Measurements from ENCODE around the gene ABLIM3. TPM values are rescaled to one million over a fixed set of nuclear protein-coding genes. Genes with fewer than 3 reads are reported as not detected.

Gene ABLIM3
- total RNA-seq, 2 experiments from 2014 or later = not detected

- Mint-ChIP-seq H3K4me1 (ENCODE audit: low read depth) (no peaks in the 10 kb centered on the region), H3K36me3 (ENCODE audit: low read depth) (no peaks in the 10 kb centered on the region)
- intact Hi-C loops (cut with micrococcal nuclease) = no loop called here
These were observed 116.8 kb downstream of the ABLIM3 start for GRCh38 chr5:149257889-149258705.

DNA sequence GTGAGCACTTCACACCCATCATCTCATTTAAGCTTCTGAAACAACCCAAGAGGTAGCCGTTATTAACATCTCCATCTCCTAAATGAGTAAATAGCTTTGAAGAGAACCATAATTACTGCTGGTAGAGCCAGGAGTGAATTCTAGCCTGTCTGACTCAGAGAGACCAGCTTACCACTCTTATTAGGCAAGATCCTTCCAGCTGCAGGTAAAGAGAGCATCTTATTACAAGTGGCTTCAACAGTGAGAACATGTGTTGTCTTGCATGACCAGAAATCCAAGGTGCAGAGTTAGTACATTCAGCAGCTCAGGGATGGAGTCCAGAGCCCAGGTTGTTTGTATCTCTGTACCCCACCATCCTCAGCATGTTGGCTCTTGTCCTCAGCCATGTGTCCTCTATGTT lies 119.5 kb downstream of the ABLIM3 start:
- no peak for DNase-seq
- no peaks in the 10 kb centered on the region for H3K36me3 Mint-ChIP-seq (ENCODE audit: low read depth)
- peaks cover 7% of the 10 kb centered on the region for H3K4me1 Mint-ChIP-seq (ENCODE audit: low read depth)
- no peaks in the 10 kb centered on the region for H3K27me3 Mint-ChIP-seq (ENCODE audit: low read depth)
- no peaks in the 10 kb centered on the region for H3K9me3 Mint-ChIP-seq
- intact Hi-C loops (cut with micrococcal nuclease) = no loop called here
- no peak overlapping the region for H3K27ac Mint-ChIP-seq
- H3K4me3 Mint-ChIP-seq = no peak overlapping the region
- CTCF ChIA-PET = interaction anchor here (1.1 to 1.6 kb wide), 2 partner anchors 119 to 130 kb away, joined by 4 read pairs; partner anchors contain the start of gene ABLIM3

More at GRCh38 chr5:149257889-149258705, 116.8 kb downstream of the ABLIM3 start:
- no peak for DNase-seq
- Mint-ChIP-seq H3K27me3 (ENCODE audit: low read depth) (no peaks in the 10 kb centered on the region), H3K4me3 (no peak overlapping the region), H3K27ac (no peak overlapping the region), H3K9me3 (no peaks in the 10 kb centered on the region)
- CTCF ChIA-PET = interaction anchor here (0.7 to 1.4 kb wide), 3 partner anchors 11 to 405 kb away, joined by 3 read pairs; no protein-coding TSS in a partner anchor

DNA sequence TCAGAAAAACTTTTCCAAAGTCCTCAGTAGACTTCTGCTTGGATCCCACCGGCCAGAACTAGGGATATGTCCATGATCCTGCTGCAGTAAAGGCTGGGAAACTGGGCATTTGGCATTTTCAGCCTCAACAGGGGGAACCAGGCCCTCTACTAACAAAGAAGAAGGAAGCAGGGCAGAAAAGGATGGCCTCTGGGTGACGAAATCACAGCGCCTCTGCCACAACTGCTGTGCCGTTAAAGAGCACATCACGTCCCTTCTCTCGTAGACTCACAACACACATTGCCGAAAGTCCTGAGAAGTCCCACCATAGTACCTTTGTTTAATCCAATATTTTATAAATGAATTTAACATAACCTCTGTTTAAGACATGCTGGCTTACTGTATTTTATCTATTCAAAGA lies 120.0 kb downstream of the ABLIM3 start:
- Mint-ChIP-seq H3K9me3 (no peaks in the 10 kb centered on the region), H3K27ac (no peak overlapping the region), H3K27me3 (ENCODE audit: low read depth) (no peaks in the 10 kb centered on the region), H3K4me1 (ENCODE audit: low read depth) (peaks cover 7% of the 10 kb centered on the region), H3K4me3 (no peak overlapping the region), H3K36me3 (ENCODE audit: low read depth) (no peaks in the 10 kb centered on the region)
- intact Hi-C loops (cut with micrococcal nuclease) = no loop called here
- CTCF ChIA-PET = interaction anchor here (1.1 to 1.6 kb wide), 2 partner anchors 120 to 130 kb away, joined by 4 read pairs; partner anchors contain the start of gene ABLIM3
- no peak for DNase-seq

- no peaks in the 10 kb centered on the region for H3K9me3 Mint-ChIP-seq
- H3K27ac Mint-ChIP-seq = no peak overlapping the region
- no peak overlapping the region for H3K4me3 Mint-ChIP-seq
- CTCF ChIA-PET = interaction anchor here (5.3 kb wide), 1 partner anchor 123 kb away, joined by 88 read pairs; the partner anchor contains the start of gene ABLIM3
- no peak for DNase-seq
- intact Hi-C loops (cut with micrococcal nuclease) = no loop called here
- no peaks in the 10 kb centered on the region for H3K36me3 Mint-ChIP-seq (ENCODE audit: low read depth)
- H3K4me1 Mint-ChIP-seq (ENCODE audit: low read depth) = peaks cover 7% of the 10 kb centered on the region
- H3K27me3 Mint-ChIP-seq (ENCODE audit: low read depth) = no peaks in the 10 kb centered on the region
These were observed 121.0 kb downstream of the ABLIM3 start for GRCh38 chr5:149262315-149262714.

DNA sequence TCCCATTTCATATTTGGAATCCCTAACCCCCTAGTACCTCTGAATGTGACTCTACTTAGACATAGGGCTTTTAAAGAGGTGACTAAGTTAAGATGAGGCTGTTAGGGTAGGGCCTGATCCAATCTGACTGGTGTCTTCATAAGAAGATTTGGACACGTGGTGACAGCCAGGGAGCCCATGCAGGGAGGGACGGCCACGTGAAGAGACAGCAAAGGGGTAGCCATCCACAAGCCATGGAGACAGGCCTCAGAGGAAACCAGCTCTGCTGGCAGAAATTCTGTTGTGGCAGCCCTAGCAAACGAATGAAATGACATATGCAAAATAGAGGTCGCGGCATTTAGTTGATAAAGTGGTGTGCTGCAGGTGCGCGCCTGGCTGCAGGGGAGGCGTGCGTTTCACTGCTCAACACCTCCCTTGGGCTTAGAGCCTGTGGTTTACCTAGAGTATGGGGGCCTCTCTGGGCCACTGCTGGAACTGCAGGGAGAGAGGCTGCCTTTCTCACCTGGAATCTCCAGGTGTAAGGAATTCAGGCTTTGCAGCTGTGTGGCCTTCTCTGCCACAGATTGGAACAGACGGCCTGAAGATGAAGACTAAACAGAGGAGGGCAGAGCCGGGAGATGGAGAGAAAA lies 123.3 kb downstream of the ABLIM3 start:
- DNase-seq = peak; percentile 67
- H3K27ac Mint-ChIP-seq = no peak overlapping the region
- CTCF ChIA-PET = interaction anchor here (0.7 to 5.3 kb wide), 16 partner anchors 10 to 524 kb away, joined by 3 to 88 read pairs (median 4); partner anchors contain the start of gene ABLIM3
- H3K4me3 Mint-ChIP-seq = no peak overlapping the region
- no peaks in the 10 kb centered on the region for H3K9me3 Mint-ChIP-seq
- peaks cover 7% of the 10 kb centered on the region for H3K4me1 Mint-ChIP-seq (ENCODE audit: low read depth)
- H3K27me3 Mint-ChIP-seq (ENCODE audit: low read depth) = no peaks in the 10 kb centered on the region
- intact Hi-C loops (cut with micrococcal nuclease) = loop anchor here (1.0 to 5.0 kb wide), 5 partner anchors 24 to 442 kb away; partner anchors contain the start of gene ABLIM3
- no peaks in the 10 kb centered on the region for H3K36me3 Mint-ChIP-seq (ENCODE audit: low read depth)

- DNase-seq = no peak
- no peaks in the 10 kb centered on the region for H3K36me3 Mint-ChIP-seq (ENCODE audit: low read depth)
- H3K4me1 Mint-ChIP-seq (ENCODE audit: low read depth) = peaks cover 7% of the 10 kb centered on the region
- intact Hi-C loops (cut with micrococcal nuclease) = loop anchor here (2.0 to 5.0 kb wide), 4 partner anchors 24 to 443 kb away; no protein-coding TSS in a partner anchor
- H3K9me3 Mint-ChIP-seq = no peaks in the 10 kb centered on the region
- H3K27me3 Mint-ChIP-seq (ENCODE audit: low read depth) = no peaks in the 10 kb centered on the region
- H3K27ac Mint-ChIP-seq = no peak overlapping the region
- CTCF ChIA-PET = interaction anchor here (0.7 to 5.3 kb wide), 17 partner anchors 10 to 524 kb away, joined by 3 to 88 read pairs (median 3); partner anchors contain the start of gene ABLIM3
- H3K4me3 Mint-ChIP-seq = no peak overlapping the region
These were observed 123.8 kb downstream of the ABLIM3 start for GRCh38 chr5:149265068-149265465.

DNA sequence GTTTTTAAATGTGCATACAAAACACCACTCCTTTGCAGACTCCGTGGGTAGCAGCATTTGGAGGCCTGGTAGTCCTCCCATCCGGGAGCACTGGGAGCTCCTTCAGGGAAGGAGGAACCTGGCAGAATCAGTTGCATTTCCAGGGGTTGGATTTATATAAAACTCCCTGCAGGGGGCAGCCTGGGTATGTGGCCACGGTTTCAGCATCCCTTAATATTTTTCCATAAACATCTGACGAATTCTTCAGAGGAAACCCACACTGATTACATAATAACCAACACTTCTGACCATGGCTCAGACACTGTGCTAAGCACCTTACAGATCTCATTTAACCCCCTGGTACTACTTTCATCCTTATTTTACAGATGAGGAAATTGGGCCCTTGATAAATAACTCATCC lies 124.3 kb downstream of the ABLIM3 start:
- Mint-ChIP-seq H3K9me3 (no peaks in the 10 kb centered on the region), H3K4me1 (ENCODE audit: low read depth) (peaks cover 7% of the 10 kb centered on the region), H3K36me3 (ENCODE audit: low read depth) (no peaks in the 10 kb centered on the region), H3K4me3 (no peak overlapping the region), H3K27me3 (ENCODE audit: low read depth) (no peaks in the 10 kb centered on the region), H3K27ac (no peak overlapping the region)
- intact Hi-C loops (cut with micrococcal nuclease) = loop anchor here (2.0 to 5.0 kb wide), 4 partner anchors 25 to 443 kb away; no protein-coding TSS in a partner anchor
- DNase-seq = no peak
- CTCF ChIA-PET = interaction anchor here (0.7 to 5.3 kb wide), 16 partner anchors 9 to 525 kb away, joined by 3 to 88 read pairs (median 4); partner anchors contain the start of gene ABLIM3

DNA sequence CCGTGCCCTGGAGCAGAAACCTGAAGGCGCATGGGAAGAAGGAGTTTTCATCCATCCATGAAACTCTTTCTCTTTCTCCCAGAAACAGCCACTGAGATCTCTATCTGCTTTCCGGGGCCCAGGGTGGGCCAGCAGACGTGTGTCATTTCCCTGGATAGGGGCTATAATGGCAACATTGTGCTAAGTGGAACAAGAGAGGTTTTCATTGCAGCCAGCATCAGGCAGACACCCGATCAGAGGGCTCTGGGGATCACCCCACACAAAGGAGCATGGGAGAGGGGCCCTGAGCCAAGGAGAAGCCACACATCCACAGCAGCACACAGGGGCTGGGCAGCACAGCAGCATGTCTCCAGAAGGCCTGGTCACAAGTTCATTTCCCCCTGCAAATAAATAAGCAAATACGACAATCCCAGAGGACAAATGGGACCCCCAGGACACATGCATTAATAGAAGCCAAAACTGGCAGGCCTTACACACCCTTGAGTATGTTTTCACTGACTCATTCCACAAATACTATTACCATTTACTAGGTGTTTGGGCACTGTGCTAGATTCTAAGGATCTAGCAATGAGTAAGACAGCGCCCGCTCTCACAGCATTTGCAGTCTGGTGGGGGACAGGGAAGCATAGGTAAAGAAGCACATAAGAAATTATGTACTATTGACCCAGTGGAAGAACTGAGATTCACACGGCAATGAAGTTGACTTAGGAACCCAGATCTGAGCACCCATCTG lies 126.1 kb downstream of the ABLIM3 start:
- H3K27me3 Mint-ChIP-seq (ENCODE audit: low read depth) = peaks cover 13% of the 10 kb centered on the region
- intact Hi-C loops (cut with micrococcal nuclease) = loop anchor here (5.0 kb wide), 3 partner anchors 40 to 445 kb away; no protein-coding TSS in a partner anchor
- H3K4me1 Mint-ChIP-seq (ENCODE audit: low read depth) = peaks cover 15% of the 10 kb centered on the region
- H3K36me3 Mint-ChIP-seq (ENCODE audit: low read depth) = no peaks in the 10 kb centered on the region
- DNase-seq = no peak
- no peak overlapping the region for H3K4me3 Mint-ChIP-seq
- CTCF ChIA-PET = interaction anchor here (0.9 to 5.3 kb wide), 6 partner anchors 9 to 232 kb away, joined by 3 to 88 read pairs (median 4); partner anchors contain the start of gene ABLIM3
- H3K27ac Mint-ChIP-seq = no peak overlapping the region
- H3K9me3 Mint-ChIP-seq = no peaks in the 10 kb centered on the region

GRCh38 chr5:149268928-149269557 lies 127.8 kb downstream of the ABLIM3 start:
- CTCF ChIA-PET = interaction anchor here (0.6 to 3.6 kb wide), 26 partner anchors 9 to 556 kb away, joined by 3 to 61 read pairs (median 4); partner anchors contain the start of genes ABLIM3 and PCYOX1L
- Mint-ChIP-seq H3K4me3 (no peak overlapping the region), H3K9me3 (no peaks in the 10 kb centered on the region), H3K4me1 (ENCODE audit: low read depth) (peaks cover 16% of the 10 kb centered on the region), H3K27me3 (ENCODE audit: low read depth) (peaks cover 20% of the 10 kb centered on the region), H3K36me3 (ENCODE audit: low read depth) (no peaks in the 10 kb centered on the region), H3K27ac (no peak overlapping the region)
- DNase-seq = no peak
- intact Hi-C loops (cut with micrococcal nuclease) = loop anchor here (1.0 to 5.0 kb wide), 7 partner anchors 42 to 536 kb away; partner anchors contain the start of gene ABLIM3

DNA sequence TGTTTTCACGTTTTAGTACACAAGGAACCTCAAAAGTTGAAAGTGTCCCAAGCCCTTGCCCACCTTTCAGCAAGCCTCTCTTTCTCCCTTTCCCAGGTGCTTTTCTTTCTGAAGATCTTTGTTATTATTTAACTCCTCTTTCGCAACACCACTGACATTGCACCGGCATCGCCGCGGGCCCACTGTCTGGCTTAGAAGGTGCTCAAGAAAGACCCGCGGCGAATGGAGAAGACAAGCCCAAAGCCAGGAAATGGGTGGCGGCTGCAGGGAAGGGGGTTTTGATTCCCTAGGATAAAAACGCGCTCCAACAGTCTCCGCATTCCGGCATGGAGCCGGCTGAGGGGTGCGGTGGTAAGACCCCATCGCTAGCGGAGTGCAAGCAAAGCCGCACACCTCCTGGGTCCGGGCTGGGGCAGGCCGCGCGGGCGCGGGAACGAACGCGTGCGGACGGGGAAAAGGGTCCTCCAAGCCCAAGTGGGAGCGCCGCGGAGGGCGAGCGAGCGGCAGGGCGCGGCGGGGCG lies 130.0 kb downstream of the ABLIM3 start:
- CTCF ChIA-PET = interaction anchor here (0.6 to 3.6 kb wide), 4 partner anchors 8 to 306 kb away, joined by 3 to 61 read pairs (median 4); partner anchors contain the start of gene ABLIM3
- intact Hi-C loops (cut with micrococcal nuclease) = no loop called here
- no peak for DNase-seq
- Mint-ChIP-seq H3K36me3 (ENCODE audit: low read depth) (no peaks in the 10 kb centered on the region), H3K9me3 (no peaks in the 10 kb centered on the region), H3K27me3 (ENCODE audit: low read depth) (peaks cover 20% of the 10 kb centered on the region), H3K4me1 (ENCODE audit: low read depth) (peaks cover 9% of the 10 kb centered on the region), H3K27ac (no peak overlapping the region), H3K4me3 (peak overlapping the region; percentile 58)

Data from activated naive CD4-positive, alpha-beta T cell treated with anti-CD3 and anti-CD28 coated beads for 36 hours (primary cell).